GM18861 (cell line): ENCODE data around the gene TRAPPC3.
"Not testable (repeated sequence)": the region's sequence is repeated elsewhere in the genome, so short reads cannot be mapped to it uniquely, and the experiment has no call there.

Experiments
- ATAC-seq: cut with Tn5 transposase; IDR thresholded peaks from one replicate; pipeline ENCODE4 v1.9.1; 2021; ENCODE audit not compliant: unreplicated experiment

Gene TRAPPC3

GRCh38 chr1:36166938-36167905 is 17.9 kb upstream of the TRAPPC3 start:
- ATAC-seq: no peak

GRCh38 chr1:36166136-36166535 is 16.9 kb upstream of the TRAPPC3 start:
- ATAC-seq: no peak

- ATAC-seq: no peak
These were observed 15.9 kb upstream of the TRAPPC3 start for GRCh38 chr1:36165145-36165544.

- ATAC-seq: no peak
These were observed 15.1 kb upstream of the TRAPPC3 start for GRCh38 chr1:36164361-36164760.

GRCh38 chr1:36163426-36163825 is 14.1 kb upstream of the TRAPPC3 start:
- ATAC-seq: no peak

- no peak for ATAC-seq
These were observed 13.5 kb upstream of the TRAPPC3 start for GRCh38 chr1:36162680-36163239.

GRCh38 chr1:36161641-36162531 is 12.6 kb upstream of the TRAPPC3 start:
- peak; percentile 38 for ATAC-seq

- no peak for ATAC-seq
These were observed 11.7 kb upstream of the TRAPPC3 start for GRCh38 chr1:36160949-36161485.

GRCh38 chr1:36160388-36160948 is 11.2 kb upstream of the TRAPPC3 start:
- ATAC-seq: no peak

GRCh38 chr1:36159614-36160387 is 10.5 kb upstream of the TRAPPC3 start:
- ATAC-seq: no peak

GRCh38 chr1:36158827-36159252 is 9.6 kb upstream of the TRAPPC3 start:
- ATAC-seq: not testable (repeated sequence)

GRCh38 chr1:36157973-36158826 is 8.9 kb upstream of the TRAPPC3 start:
- no peak for ATAC-seq

- ATAC-seq: no peak
These were observed 8.0 kb upstream of the TRAPPC3 start for GRCh38 chr1:36157115-36157903.

- no peak for ATAC-seq
These were observed 7.2 kb upstream of the TRAPPC3 start for GRCh38 chr1:36156329-36157114.

GRCh38 chr1:36155408-36156328 is 6.4 kb upstream of the TRAPPC3 start, which contains the start of gene MAP7D1:
Gene MAP7D1, plus strand, starts transcription at chr1:36156160. Its CDS starts 258 bp downstream, at chr1:36156418.
- ATAC-seq: peak; percentile 38

- no peak for ATAC-seq
These were observed 5.6 kb upstream of the TRAPPC3 start for GRCh38 chr1:36154765-36155407.
